ENCODE results near the gene GABBR2. TPM values are rescaled to one million over a fixed set of nuclear protein-coding genes. Genes with fewer than 3 reads are reported as not detected.

The GABBR2 gene
- total and polyA plus RNA-seq, 2 of the 8 experiments (the other 6 are each of a cell fraction or from before 2014, with no cell fraction given), result 0.50 to 1.2 TPM

- H4K8ac ChIP-seq (ENCODE audit: extremely low read depth, insufficient read depth, low read length), result no peak overlapping the region
- no peak overlapping the region for H3K9ac ChIP-seq (replicated peaks in 1 of 4; ENCODE audit: extremely low read depth in 1 of 4, low read depth in 3 of 4, low read length in 3 of 4)
- peak; percentile 62 for FAIRE-seq
- H3K4me2 ChIP-seq (ENCODE audit: insufficient read depth in 1 of 2, low read depth in 2 of 2, low read length in 2 of 2), result no peak overlapping the region
- H4K5ac ChIP-seq (ENCODE audit: insufficient read length, low read depth, low read length), result no peak overlapping the region
- H2AK5ac ChIP-seq (ENCODE audit: low read depth, low read length), result no peak overlapping the region
- no peak overlapping the region for H2BK12ac ChIP-seq (ENCODE audit: low read depth, low read length)
- ChIA-PET POLR2A (ENCODE audit: partially characterized antibody) (no interaction called here), CTCF (ENCODE audit: partially characterized antibody) (interaction anchor here (0.6 to 1.6 kb wide), 4 partner anchors 16 to 399 kb away, joined by 3 to 4 read pairs (median 3); no protein-coding TSS in a partner anchor)
- H3K36me3 ChIP-seq (ENCODE audit: control insufficient read depth in 2 of 4, insufficient read depth in 4 of 4, low read length in 3 of 4), result no peaks in the 10 kb centered on the region
- no peak overlapping the region for H2BK20ac ChIP-seq (ENCODE audit: low read length)
- no peak overlapping the region for H3K56ac ChIP-seq (replicated peaks; ENCODE audit: insufficient read length, low read depth, low read length)
- no peak overlapping the region for H3K4me3 ChIP-seq (ENCODE audit: extremely low read depth in 1 of 4, insufficient read depth in 2 of 4, low read depth in 3 of 4, low read length in 4 of 4)
- H2BK15ac ChIP-seq (ENCODE audit: low read length), result no peak overlapping the region
- H3K18ac ChIP-seq (ENCODE audit: extremely low read depth, low read length), result no peak overlapping the region
- H3K79me1 ChIP-seq (ENCODE audit: low read depth, low read length), result no peaks in the 10 kb centered on the region
- H3K27ac ChIP-seq (ENCODE audit: low read depth, low read length), result no peak overlapping the region
- WGBS, 2 experiments (ENCODE audit: extremely low coverage in 1 of 2, insufficient coverage in 1 of 2, insufficient read length in 1 of 2, insufficient replicate concordance in 2 of 2, low coverage in 1 of 2, low lambda C conversion rate in 2 of 2, missing lambda C conversion rate in 1 of 2), result 94% methylated on average over 4 of the region's 4 CpGs; no CpG with 5 or more reads in 1 of the 2 experiments
- no peaks in the 10 kb centered on the region for H3K9me3 ChIP-seq (ENCODE audit: insufficient read depth in 2 of 2, low read depth in 1 of 2, low read length in 1 of 2)
- 0 out of 2 replicates have a peak overlapping the region, but pooled peaks have one; percentile 42 for H2AFZ ChIP-seq (ENCODE audit: low read length)
- no peak overlapping the region for H2BK120ac ChIP-seq (replicated peaks; ENCODE audit: low read depth, low read length)
- H4K20me1 ChIP-seq (replicated peaks in 1 of 2; ENCODE audit: control insufficient read depth in 1 of 2, insufficient read depth in 2 of 2, low read length in 2 of 2), result no peaks in the 10 kb centered on the region
- peak in 1 of 2 experiments; percentile 83 for DNase-seq (ENCODE audit: low read depth in 1 of 2, low spot score in 2 of 2)
- H3K4me1 ChIP-seq (replicated peaks in 1 of 4; ENCODE audit: control insufficient read depth in 3 of 4, insufficient read depth in 4 of 4, low read length in 3 of 4), result no peaks in the 10 kb centered on the region
- H3K23ac ChIP-seq (ENCODE audit: insufficient read length), result no peak overlapping the region
- H3K27me3 ChIP-seq (replicated peaks in 1 of 4; ENCODE audit: control insufficient read depth in 3 of 4, extremely low read depth in 1 of 4, insufficient read depth in 3 of 4, low read length in 3 of 4), result peaks cover 0 to 2% (median 0%) of the 10 kb centered on the region in 4 experiments; a peak in 2 of 7 replicates
- no peak overlapping the region for H3K4ac ChIP-seq (replicated peaks; ENCODE audit: insufficient read length, low read depth, low read length)
- H3K14ac ChIP-seq (ENCODE audit: insufficient read length), result no peak overlapping the region
- H3K23me2 ChIP-seq (ENCODE audit: low read depth, low read length), result no peaks in the 10 kb centered on the region
- no peak overlapping the region for H4K91ac ChIP-seq (replicated peaks; ENCODE audit: insufficient read length, low read length)
- no peaks in the 10 kb centered on the region for H3K79me2 ChIP-seq (ENCODE audit: control insufficient read depth in 1 of 2, insufficient read depth in 2 of 2, low read length in 2 of 2)
- H2BK5ac ChIP-seq (ENCODE audit: low read depth, low read length), result no peak overlapping the region
- TF ChIP-seq SP1 (IDR thresholded peaks at IDR 0.05; ENCODE audit: low read depth, low read length) (peak; percentile 97), BACH1 (IDR thresholded peaks at IDR 0.05; ENCODE audit: low read length) (no peak), CHD1 (IDR thresholded peaks at IDR 0.05; ENCODE audit: low read depth, low read length) (no peak), GTF2F1 (IDR thresholded peaks at IDR 0.05; ENCODE audit: borderline replicate concordance, low read depth, low read length) (no peak), CEBPB (IDR thresholded peaks at IDR 0.05; ENCODE audit: low read depth, low read length) (no peak), FOSL1 (IDR thresholded peaks at IDR 0.05; ENCODE audit: insufficient read depth, low read depth, low read length) (no peak), HDAC6 (IDR thresholded peaks at IDR 0.05; ENCODE audit: low read depth, low read length) (no peak), SIN3A (conservative IDR thresholded peaks at IDR 0.05 in 1 of 2, IDR thresholded peaks at IDR 0.05 in 1 of 2; ENCODE audit: low read depth in 1 of 2, low read length in 2 of 2) (no peak), KDM4A (IDR thresholded peaks at IDR 0.05; ENCODE audit: low read depth, low read length, severe bottlenecking) (no peak), JUND (IDR thresholded peaks at IDR 0.05; ENCODE audit: low read length) (no peak), MAX (IDR thresholded peaks at IDR 0.05) (peak; percentile 73), TEAD4 (IDR thresholded peaks at IDR 0.05; ENCODE audit: low read depth, low read length) (no peak), KDM1A (IDR thresholded peaks at IDR 0.05; ENCODE audit: borderline replicate concordance, low read length) (no peak), SUZ12 (IDR thresholded peaks at IDR 0.05; ENCODE audit: low read length) (no peak), EZH2 (IDR thresholded peaks at IDR 0.05; ENCODE audit: low read depth, low read length, severe bottlenecking) (no peak)
Measured at GRCh38 chr9:98287384-98287783, 421.4 kb downstream of the GABBR2 start.

Measured in H1 (cell line).